ENCODE results near the gene TEKT2. TPM values are rescaled to one million over a fixed set of nuclear protein-coding genes. Genes with fewer than 3 reads are reported as not detected.

The TEKT2 gene
- total RNA-seq, 1 experiment from 2014 or later: not detected

DNA sequence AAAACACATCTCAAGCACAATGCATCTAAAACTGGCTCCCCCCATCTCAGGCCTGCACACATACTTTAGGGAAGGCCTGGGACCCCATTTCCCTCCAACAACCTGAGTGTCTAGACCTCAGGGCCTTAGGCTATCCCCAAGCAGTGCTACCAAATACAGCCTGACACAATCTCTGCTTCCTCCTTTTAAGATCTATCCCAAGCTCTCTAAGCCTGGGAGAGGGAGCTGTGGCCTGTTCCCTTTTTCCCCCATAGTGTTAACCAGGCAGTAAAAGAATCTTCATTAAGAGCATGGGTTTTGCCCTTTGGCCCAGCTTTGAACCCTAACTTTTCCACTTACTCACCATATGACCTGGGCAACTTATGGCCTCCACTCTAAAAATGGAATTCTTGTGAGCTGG, 51.9 kb downstream of the TEKT2 start:
- H3K4me3 ChIP-seq: no peak overlapping the region
- no peak for DNase-seq (ENCODE audit: low read depth in 1 of 2, low spot score in 2 of 2)
- H3K4me1 ChIP-seq (replicated peaks): peaks cover 53% of the 10 kb centered on the region
- peak overlapping the region; percentile 62 for H3K27ac ChIP-seq
- no peaks in the 10 kb centered on the region for H3K9me3 ChIP-seq (replicated peaks)
- no peaks in the 10 kb centered on the region for H3K27me3 ChIP-seq (replicated peaks)
- peaks cover 47% of the 10 kb centered on the region for H3K36me3 ChIP-seq

DNA sequence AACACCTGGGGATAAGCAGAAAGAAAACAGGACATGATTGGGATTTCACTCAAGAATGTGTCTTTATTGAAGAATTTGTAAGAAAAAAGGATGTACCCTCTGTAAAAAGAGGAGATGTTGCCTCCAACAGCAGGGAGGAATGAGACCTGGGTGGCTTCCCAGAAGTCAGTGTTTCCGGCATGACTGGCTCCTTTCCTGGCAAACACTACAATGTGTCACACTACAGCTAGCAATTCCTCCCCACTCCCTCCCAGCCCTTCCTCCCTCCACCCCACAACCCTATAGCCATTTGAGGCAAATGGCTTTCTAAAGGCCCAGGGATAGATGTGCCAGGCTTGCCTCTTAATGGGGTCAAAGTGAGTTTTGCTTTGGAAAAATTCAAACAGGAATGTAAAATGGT, 52.6 kb downstream of the TEKT2 start:
- peak in 1 of 2 experiments; percentile 71 for DNase-seq (ENCODE audit: low read depth in 1 of 2, low spot score in 2 of 2)
- H3K4me1 ChIP-seq (replicated peaks): peaks cover 58% of the 10 kb centered on the region
- no peaks in the 10 kb centered on the region for H3K9me3 ChIP-seq (replicated peaks)
- peaks cover 52% of the 10 kb centered on the region for H3K36me3 ChIP-seq
- no peaks in the 10 kb centered on the region for H3K27me3 ChIP-seq (replicated peaks)
- peak overlapping the region; percentile 62 for H3K27ac ChIP-seq
- H3K4me3 ChIP-seq: no peak overlapping the region

DNA sequence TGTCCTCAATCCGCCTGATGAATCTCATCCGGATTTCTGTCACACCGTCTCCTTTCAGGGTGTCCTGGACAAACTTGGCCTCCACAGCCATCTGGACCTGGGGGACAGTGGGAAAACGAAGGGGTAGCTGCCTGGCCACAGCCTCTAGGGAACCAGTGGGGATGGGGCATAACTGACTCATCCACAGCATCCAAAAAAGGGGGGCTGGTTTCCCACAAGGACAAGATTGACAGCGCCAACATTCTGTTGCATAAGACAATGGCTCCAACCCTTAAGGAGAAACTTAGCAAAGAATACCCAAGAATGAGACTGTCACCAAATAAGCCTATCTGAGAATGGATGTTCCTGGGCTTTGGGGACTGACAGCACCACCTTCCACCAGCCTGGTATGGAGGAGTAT, 53.3 kb downstream of the TEKT2 start:
- Histone ChIP-seq H3K9me3 (replicated peaks) (no peaks in the 10 kb centered on the region), H3K4me1 (replicated peaks) (peaks cover 61% of the 10 kb centered on the region), H3K27ac (peak overlapping the region; percentile 17; the same call in 1 of the 2 replicates), H3K4me3 (no peak overlapping the region), H3K27me3 (replicated peaks) (no peaks in the 10 kb centered on the region), H3K36me3 (peaks cover 56% of the 10 kb centered on the region)
- DNase-seq (ENCODE audit: low read depth in 1 of 2, low spot score in 2 of 2): no peak

DNA sequence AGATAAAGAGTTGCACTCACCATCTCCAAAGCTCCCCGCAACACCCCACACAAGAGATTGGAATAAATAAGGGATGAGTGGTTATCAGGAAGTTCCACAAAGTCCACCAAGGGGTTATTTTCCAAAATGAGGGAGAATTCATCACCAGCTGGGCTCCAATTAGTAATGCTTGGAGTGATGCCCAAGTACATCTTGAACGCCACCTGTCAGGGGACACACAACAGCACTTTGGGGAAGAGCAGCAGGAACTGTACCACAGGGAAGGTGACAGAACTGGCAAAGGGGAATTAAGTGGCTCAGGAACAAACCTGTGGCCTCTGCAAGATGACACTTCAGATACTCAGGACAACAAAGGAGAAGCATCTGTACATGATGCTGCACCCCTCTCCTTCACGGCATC, 53.9 kb downstream of the TEKT2 start:
- DNase-seq (ENCODE audit: low read depth in 1 of 2, low spot score in 2 of 2): no peak
- H3K4me3 ChIP-seq: no peak overlapping the region

More for the DNA sequence above, 53.9 kb downstream of the TEKT2 start:
- peaks cover 64% of the 10 kb centered on the region for H3K4me1 ChIP-seq (replicated peaks)
- H3K9me3 ChIP-seq (replicated peaks): no peaks in the 10 kb centered on the region
- H3K36me3 ChIP-seq: peaks cover 59% of the 10 kb centered on the region
- no peak overlapping the region for H3K27ac ChIP-seq
- H3K27me3 ChIP-seq (replicated peaks): no peaks in the 10 kb centered on the region

Other genes with a start within 250 kb of the TEKT2 start
- 3.4 and 7.9 TPM in 2 replicates for gene AGO1, start 200.9 kb upstream of the TEKT2 start, total RNA-seq (2014; rRNA removed; shearing (Covaris generic))
- gene AGO3, start 153.0 kb upstream of the TEKT2 start, total RNA-seq (2014; rRNA removed; shearing (Covaris generic)): 15.6 and 15.7 TPM in 2 replicates
- 48.8 and 72.0 TPM in 2 replicates for gene ADPRS, start 4.8 kb downstream of the TEKT2 start, total RNA-seq (2014; rRNA removed; shearing (Covaris generic))
- gene COL8A2, start 41.1 kb downstream of the TEKT2 start, total RNA-seq (2014; rRNA removed; shearing (Covaris generic)): 1.1 and 1.2 TPM in 2 replicates
- gene TRAPPC3, start 65.4 kb downstream of the TEKT2 start, total RNA-seq (2014; rRNA removed; shearing (Covaris generic)): 134 and 167 TPM in 2 replicates
- gene MAP7D1, start 72.1 kb downstream of the TEKT2 start, total RNA-seq (2014; rRNA removed; shearing (Covaris generic)): 191 and 218 TPM in 2 replicates
- gene THRAP3, start 140.3 kb downstream of the TEKT2 start, total RNA-seq (2014; rRNA removed; shearing (Covaris generic)): 61.6 and 66.1 TPM in 2 replicates
- gene SH3D21, start 222.3 kb downstream of the TEKT2 start, total RNA-seq (2014; rRNA removed; shearing (Covaris generic)): 0.78 and 1.5 TPM in 2 replicates
- 103 and 159 TPM in 2 replicates for gene EVA1B, start 239.6 kb downstream of the TEKT2 start, total RNA-seq (2014; rRNA removed; shearing (Covaris generic))